HCT116 (cell line): ENCODE data around the gene GGA2. TPM values are rescaled to one million over a fixed set of nuclear protein-coding genes. Genes with fewer than 3 reads are reported as not detected.

Experiments used
- ATF3 ChIP-seq: IDR thresholded peaks from 2 replicates; pipeline ENCODE4 v1.6.1; 2012
- CTCF ChIP-seq, 3 experiments: fragments of 200-600 bp in 1 of 3; sonication (generic) in 1 of 3; IDR thresholded peaks in 2 of 3; conservative IDR thresholded peaks in 1 of 3; 2 replicates each; pipeline ENCODE4 v1.5.1; 2012 to 2017; ENCODE audit warnings: low read depth in 2 of 3, low read length in 2 of 3, antibody characterized with exemption in 1 of 3, borderline replicate concordance in 1 of 3, control low read depth in 1 of 3, mild to moderate bottlenecking in 1 of 3, mixed read lengths in 1 of 3, mixed run types in 1 of 3, moderate library complexity in 1 of 3; ENCODE audit not compliant: insufficient read depth in 1 of 3
- EZH2phosphoT487 ChIP-seq: fragments of 200-600 bp; IDR thresholded peaks from 2 replicates; pipeline ENCODE4 v1.6.1; 2018; ENCODE audit warnings: antibody characterized with exemption, borderline replicate concordance
- FOSL1 ChIP-seq: IDR thresholded peaks from 2 replicates; pipeline ENCODE4 v1.6.1; 2012; ENCODE audit warnings: low read depth
- REST ChIP-seq: IDR thresholded peaks from 2 replicates; pipeline ENCODE4 v1.6.1; 2012; ENCODE audit warnings: low read depth
- TCF7L2 ChIP-seq: IDR thresholded peaks from 2 replicates; pipeline ENCODE4 v1.7.0; 2011; ENCODE audit warnings: borderline replicate concordance, inconsistent platforms; ENCODE audit not compliant: insufficient read depth, insufficient read length; ENCODE audit errors: extremely low read depth
- ZBTB33 ChIP-seq: IDR thresholded peaks from 2 replicates; pipeline ENCODE4 v1.6.1; 2011; ENCODE audit warnings: mild to moderate bottlenecking, low read length, moderate library complexity; ENCODE audit not compliant: insufficient replicate concordance; ENCODE audit errors: extremely low read depth
- ZFX ChIP-seq: fragments of 450-650 bp; IDR thresholded peaks from 2 replicates; pipeline ENCODE4 v1.6.1; 2017
- total RNA-seq: library from RNA; stranded (reverse); gene quantifications from one replicate; pipeline ENCODE4 v1.2.1, GENCODE V29; 2021; ENCODE audit not compliant: unreplicated experiment

Gene GGA2
- total RNA-seq, 1 experiment from 2014 or later, result 68.3 TPM

- no peak for TF ChIP-seq ZBTB33
- peak; percentile 40 for TF ChIP-seq TCF7L2
- no peak for TF ChIP-seq FOSL1
- TF ChIP-seq ZFX, result peak; percentile 45
- no peak for TF ChIP-seq ATF3
- no peak for TF ChIP-seq REST
- peak; percentile 79 to 94 (median 89) for TF ChIP-seq CTCF (IDR thresholded peaks at IDR 0.05 in 2 of 3, conservative IDR thresholded peaks at IDR 0.05 in 1 of 3; ENCODE audit: borderline replicate concordance in 1 of 3, insufficient read depth in 1 of 3, low read depth in 2 of 3, low read length in 2 of 3)
- no peak for TF ChIP-seq EZH2phosphoT487
Measured at GRCh38 chr16:23556881-23557778, 46.8 kb upstream of the GGA2 start, which contains the start of the genes EARS2 and UBFD1 (continued).
